NCI-H146 treated with DMSO at 0.1 percent for 48 hours (cell line): Measurements from ENCODE around the gene TESPA1.

Experiments used
- DNase-seq: peaks from one replicate; lab custom pipeline; 2025; ENCODE audit not compliant: unreplicated experiment; lab: John Stamatoyannopoulos, UW

Gene TESPA1, protein sequence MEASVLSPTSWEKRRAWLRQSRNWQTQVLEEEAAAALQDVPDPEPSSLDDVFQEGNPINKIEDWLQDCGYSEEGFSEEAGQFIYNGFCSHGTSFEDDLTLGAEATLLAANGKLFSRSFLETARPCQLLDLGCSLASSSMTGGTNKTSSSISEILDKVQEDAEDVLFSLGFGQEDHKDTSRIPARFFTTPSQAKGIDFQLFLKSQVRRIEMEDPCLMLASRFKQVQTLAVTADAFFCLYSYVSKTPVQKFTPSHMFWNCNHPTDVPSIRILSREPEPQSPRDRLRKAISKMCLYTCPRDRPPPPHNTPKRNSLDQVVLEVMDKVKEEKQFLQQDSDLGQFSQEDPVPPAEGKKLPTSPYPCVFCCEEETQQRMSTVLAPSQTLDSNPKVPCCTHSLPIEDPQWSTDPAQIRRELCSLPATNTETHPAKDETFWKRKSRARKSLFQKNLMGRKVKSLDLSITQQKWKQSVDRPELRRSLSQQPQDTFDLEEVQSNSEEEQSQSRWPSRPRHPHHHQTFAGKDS

DNA sequence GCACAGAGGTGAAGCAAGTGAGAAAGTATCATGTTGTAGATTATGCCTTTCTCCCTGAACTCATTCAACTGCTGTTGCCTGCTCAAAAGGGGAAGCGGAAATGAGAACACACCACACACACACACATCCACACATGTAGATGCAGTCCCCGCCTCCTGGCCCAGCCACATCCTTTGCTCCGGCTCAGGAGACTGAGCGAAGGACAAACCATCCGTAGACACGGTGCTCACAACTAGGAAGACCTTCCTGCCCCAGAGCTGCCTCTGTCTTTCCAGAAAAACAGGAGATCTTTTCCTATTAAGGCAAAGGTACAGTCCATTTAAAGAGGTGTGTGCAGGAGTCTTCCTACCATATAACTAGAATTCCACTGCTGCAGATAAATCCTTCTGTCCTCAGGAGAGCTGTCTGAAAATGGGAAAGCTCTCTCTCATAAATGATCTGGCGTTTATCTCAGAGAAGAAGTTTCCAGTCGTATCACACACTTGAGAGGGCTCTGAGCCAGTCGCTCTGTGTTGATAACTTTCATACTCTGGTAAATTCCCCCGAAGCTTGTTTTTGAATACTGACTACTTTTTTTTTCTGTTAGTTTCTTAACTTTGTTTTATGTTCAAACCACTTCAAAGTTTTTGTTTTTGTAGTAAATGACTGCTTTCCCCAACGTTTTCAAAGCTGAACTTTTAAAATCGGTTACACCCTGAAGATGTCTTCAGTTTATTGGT lies at the start of gene TESPA1:
Gene TESPA1 (minus strand): TSS at position 105 of the 719 bp plus-strand sequence. CDS start 10,200 bp downstream, outside the sequence.
- no peak for DNase-seq

DNA sequence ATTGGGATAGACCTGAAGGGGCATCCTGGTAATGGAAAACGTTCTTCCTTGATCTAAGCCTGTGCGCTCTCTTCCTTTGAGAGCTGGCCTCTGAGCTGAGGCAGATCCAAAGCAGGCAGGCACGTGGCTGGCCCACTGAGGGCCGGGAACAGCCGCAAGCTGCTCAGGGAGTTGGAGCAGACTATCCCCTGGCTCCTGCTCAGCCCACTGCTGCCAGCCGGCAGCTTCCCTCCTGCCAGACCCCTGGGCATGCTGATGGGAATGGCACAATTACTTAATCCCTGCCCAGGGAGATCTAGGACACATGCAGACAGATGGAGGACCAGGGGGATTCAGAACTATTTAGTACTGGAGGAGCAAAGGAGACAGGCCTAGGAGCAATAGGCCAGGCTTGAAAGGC lies 49.7 kb upstream of the TESPA1 start:
- no peak for DNase-seq

DNA sequence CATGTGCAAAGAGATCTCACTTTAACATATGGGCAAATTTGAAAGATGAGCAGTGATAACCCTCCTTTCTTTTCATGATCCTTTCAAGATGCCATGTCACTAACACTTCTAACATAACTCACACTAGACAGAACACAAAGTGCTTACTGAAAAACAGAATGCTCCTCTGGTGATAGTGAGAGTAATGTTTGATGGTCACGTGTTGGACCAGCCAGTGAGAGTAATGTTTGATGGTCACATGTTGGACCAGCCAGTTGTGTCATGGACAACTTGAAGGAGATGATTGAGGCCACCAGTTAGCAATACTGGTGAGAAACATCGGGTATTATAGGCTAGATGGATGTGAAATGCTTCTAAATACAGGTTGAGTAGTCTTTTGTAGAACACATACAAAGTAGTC lies 40.9 kb upstream of the TESPA1 start:
- DNase-seq, result no peak

DNA sequence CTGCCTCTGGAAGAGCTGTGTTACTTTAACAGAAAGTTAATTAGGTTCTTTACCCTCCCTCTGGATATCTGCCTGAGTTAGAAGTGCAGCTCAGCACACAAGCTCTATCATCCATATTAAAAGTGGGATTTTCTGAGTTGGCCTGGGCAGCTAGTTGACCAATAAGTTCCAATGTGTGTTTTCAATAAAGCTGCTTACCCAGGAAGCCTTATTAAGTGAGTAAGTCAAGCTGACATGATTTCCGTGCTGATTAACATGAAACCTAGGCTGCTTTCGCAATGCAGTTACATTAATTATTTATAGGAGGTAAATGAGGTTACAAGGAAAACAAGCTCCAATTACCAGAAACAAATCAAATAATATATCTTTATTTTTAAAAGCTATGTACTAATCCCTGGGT lies 40.0 kb upstream of the TESPA1 start:
- DNase-seq, result no peak

DNA sequence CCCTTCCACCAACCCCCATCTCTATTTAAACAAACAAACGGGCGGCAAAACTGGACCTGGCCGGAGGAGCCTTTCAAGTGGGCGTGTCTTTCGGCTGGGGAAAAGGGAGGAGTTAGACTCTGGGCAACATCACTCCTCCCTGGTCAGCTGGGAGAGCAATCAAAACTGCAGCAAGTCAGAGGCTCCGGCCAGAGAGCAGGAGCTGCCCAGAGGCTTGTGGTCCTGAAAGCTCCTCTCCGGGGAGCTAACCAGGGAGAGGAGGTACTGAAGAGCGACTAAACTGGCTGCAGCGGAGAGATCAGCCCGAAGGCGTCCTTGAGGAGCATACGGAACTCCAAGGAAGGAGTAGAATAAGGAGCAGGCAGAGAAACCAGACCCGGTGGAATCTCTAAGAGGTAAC lies 35.2 kb upstream of the TESPA1 start, which contains the start of gene NEUROD4:
Gene NEUROD4 (plus strand): TSS at position 191 of the 400 bp plus-strand sequence. CDS start 6,466 bp downstream, outside the sequence.
- DNase-seq, result no peak

DNA sequence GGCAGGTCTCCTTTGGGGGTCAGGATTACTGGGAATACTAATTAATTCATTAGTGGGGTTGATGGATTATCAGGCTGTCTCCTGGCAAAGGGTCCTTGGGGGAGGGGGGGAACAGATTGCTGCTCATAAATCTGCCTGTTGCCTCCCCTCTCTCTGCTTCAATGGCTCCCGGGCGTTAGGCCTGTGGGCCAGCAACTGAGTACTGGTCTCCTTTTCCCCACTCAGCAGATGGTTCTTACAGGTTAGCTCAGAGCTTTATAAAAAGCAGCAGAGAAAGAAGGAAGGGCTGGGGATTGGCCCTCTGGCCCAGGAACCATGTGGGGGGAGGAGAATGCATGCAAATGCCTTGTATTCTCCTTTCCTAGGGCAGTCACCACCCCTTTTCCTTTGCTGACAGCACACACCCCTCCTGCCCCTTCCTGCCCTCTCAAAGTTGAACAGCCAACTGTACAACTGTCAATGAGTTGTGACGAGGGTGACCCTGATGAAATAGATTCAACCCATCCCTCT lies 32.9 kb upstream of the TESPA1 start:
- no peak for DNase-seq

DNA sequence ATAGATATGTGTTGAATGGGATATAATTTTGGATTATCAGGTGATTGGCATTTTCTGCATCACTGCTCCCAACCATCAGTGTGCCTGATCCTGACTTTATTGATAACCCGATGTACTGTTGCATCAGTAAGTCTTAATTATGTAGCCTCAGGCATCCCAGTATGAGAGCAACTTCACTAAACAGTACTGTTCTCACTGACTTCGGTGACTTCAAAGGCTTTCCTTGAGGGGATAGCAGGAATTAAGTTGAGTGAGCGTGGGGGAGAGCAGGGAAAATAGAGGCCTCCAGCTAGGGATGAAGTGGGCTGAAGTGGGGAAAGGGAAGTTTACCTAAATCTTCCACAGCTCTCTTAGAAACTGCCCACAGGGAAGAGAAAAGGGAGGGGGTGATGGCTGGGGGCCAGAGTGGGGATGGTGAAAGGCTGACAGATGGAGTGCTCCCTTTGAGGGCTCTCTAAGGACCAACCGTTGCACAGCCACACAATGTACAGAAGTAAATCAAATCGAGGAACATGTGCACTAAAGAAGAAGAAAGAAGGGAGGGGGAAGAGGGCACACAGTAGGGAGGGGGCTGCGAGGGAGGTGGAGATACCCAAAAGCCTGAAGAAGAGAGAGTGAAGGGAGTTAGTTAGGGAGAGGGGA lies 24.5 kb upstream of the TESPA1 start:
- no peak for DNase-seq

DNA sequence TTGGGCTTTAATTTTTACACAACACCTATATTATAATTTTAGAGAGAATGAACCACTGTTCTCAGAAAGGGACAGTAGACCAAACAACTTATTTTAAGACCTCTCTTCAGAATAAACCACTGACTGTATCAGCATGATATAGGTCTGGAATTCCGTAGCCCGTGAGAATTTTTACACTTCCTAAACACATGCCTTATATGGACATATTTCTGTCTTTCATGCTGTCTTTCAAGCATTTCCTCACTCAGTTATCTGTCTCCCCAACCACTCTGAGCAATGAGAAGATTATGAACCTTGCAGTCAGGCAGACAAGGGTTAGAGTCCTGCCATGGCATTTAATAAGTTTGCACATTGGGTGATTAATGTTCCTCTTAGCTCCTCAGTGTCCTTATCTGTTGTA lies 17.8 kb upstream of the TESPA1 start:
- DNase-seq, result no peak

DNA sequence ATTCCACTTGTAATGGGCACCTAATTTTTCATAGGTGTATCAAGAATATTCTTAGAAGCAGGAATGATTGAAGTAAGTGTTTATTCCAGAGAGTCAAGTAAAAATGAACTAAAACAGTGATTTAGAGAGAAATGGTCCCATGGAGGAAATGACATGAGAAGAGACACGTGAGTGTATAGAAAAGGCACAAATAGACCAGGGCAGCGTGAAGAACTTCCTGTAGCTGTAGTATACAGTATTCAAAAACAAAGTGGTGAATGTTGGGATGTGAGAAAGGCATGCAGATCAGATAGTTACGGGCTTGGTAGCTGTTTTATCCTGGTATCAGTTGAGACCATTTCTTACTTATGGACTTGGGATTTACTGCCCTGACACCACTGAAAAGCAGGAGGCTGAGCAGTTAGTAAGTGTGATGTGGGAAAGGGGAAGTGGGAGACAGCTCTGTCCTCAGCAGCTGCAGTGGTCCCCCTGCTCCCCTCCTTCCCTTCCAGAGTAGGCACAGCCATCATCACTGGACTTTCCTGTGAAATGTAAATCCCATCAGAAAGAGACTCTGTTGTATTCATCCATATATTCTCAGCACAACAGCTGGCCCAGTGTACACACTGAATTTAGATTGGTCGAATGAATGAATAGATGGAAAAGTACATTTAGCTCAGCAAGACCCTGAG lies 16.8 kb upstream of the TESPA1 start:
- no peak for DNase-seq

DNA sequence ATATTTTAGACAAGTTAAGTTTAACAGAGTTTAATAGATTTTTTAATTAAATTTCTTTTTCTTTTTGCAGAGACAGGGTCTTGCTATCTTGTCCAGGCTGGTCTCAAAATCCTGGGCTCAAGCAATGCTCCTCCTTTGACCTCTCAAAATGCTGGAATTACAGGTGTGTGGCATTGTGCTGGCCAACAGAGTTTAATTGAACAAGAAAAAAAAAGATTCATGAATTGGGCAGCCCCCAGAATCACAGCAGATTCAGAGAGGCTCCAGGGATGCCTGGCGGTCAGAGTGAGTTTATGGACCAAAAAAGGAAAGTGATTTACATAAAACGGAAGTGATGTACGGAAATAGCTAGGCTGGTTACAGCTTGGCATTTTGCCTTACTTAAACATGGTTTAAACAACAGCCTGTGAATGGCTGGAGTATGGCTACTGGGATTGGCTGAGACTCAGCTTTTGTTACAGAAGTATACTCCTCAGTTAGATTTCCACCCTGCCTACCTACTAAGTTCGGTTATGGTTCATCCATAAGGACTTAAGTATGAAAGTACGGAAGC lies 14.5 kb upstream of the TESPA1 start:
- DNase-seq, result no peak

DNA sequence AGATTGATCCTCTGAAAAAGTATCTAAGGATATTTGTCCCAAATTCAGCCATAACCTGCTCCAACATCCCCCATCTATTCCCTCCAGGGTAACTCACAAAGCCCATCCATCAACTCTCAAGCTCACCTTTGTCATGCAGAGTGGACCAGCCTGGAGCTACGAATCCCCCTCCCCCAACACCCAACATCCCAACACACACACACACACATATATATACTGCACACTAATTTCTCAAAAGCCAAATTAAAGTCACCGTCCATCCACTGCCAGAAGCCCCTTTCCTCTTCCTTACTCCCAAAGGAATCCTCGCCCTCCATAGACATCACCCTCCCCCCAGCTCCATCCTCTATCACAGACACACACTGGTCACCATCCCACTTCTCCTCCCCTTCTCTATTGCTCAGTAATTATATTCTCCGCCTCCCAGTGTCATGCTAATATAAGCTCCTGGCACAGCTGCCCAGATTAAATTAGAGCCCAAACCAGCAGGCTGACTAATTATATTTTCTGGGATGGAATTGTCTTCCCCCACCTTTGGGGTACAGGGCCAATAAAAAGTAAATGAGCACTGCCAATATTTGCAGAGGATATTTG lies 13.5 kb upstream of the TESPA1 start:
- DNase-seq, result no peak

DNA sequence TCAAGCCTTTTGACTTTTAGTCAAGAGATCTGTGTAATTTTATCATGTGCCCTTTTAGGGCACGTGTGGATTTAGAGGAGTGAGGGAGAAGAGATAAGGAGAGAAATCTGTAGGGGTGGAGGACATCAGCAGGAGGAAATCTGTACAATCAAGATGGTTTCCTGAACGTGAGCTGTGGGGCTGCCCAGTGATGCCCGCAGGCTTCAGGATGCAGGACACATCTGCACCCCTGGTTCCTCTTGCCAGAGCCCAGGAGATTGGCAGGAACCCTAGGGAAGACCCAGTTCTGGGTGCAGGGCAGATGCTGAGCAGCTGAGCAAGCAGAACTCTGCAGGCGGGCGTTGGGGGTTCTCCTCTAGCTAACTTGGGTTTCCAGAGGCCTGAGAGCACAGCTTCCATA lies 11.6 kb upstream of the TESPA1 start:
- no peak for DNase-seq

DNA sequence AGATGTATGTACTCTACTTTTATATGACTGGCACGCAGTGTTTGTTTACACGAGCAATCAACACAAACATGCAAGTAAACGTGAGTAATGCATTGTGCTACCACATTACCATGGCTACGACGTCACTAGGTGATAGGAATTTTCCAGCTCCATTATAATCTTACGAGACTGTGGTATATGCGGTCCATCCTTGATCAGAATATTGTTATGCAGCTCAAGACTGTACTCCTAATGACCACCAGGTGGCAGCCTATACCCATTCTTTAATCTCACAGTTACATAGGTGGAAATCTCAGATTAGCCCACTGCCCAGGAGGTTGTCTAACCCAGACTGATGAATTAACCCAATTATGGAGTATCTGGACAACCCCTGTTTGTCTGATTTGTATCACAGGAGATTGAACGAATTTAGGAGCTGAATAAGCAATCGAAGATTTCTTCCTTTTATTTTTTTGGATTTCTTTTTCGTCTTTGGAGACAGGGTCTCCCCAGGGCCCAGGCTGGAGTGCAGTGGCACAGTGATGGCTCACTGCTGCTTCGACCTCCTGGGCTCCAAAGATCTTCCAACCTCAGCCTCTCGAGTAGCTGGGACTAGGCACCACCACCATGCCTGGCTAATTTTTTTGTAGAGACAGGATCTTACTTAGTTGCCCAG lies 8.7 kb upstream of the TESPA1 start:
- DNase-seq, result peak; percentile 38

DNA sequence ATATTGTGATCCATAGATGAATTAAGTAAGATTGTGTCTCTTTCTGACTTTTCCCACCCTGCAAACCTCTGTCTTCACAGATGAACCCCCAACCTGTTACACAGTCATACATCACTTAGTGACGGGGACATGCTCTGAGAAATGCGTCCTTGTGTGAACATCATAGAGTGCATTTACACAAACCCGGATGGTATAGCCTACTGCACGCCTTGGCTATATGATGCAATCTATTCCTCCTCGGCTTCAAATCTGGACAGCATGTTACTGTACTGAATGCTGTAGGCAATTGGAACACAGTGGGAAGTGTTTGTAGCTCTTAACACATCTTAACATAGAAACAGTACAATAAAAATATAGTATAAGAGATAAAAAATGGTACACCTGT lies 7.4 kb upstream of the TESPA1 start:
- DNase-seq, result no peak

DNA sequence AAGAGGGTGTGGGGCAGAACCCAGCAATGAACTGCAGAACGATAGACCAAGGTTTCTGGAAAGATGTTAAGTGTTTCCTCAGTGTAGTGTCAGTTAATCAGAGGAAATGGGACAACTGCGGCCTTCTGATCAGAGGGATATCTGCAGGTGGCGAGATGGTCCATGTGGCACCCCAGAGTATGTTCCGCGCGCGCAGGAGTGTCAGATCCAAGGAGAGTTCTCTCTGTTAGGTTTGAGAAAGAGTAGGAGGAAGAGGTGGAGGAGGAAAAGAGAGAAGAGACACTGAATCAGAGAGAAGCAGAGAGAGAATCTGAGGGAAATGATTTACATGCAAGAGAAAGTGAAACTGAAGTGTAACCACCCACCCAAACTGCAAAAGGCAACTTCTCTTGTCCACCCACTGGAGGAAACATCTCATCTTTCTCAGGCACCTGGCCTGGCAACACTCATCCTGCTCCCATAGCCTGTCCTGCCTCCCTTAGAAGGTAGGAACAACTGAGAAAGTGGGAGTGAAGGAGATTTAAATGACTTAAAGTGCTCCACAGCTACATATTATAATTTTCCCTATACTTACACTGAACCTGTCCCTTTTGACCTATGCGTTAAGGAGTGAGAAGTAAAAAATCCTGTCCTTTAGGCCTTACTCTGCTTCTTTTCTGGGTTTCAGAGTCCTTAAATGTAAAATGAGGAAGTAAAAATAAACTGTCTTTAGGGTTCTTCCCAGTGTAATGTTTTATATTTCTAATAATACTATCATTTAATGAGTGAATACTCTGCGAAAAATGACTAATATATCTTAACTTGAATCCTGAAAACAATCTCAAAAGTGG lies 6.8 kb upstream of the TESPA1 start:
- DNase-seq, result no peak

DNA sequence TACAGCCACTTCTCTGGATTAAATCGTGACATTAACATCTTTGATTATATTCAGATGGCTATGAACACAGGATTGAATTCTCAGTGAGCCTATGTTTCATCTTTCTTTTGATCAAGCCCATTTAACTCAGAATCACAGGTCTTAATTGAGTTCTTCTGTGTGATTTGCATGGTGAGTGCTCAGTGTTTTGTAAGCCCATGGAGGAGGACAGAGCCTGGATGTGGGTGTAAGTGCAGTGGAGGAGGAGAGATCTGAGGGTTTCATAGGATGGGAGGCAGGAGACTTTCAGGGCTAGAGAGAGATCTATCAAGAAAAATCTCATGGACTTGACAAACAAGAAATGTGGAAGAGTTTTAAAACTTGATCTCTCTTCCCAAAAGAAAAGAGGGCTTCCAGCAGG lies 5.3 kb upstream of the TESPA1 start:
- DNase-seq, result no peak

DNA sequence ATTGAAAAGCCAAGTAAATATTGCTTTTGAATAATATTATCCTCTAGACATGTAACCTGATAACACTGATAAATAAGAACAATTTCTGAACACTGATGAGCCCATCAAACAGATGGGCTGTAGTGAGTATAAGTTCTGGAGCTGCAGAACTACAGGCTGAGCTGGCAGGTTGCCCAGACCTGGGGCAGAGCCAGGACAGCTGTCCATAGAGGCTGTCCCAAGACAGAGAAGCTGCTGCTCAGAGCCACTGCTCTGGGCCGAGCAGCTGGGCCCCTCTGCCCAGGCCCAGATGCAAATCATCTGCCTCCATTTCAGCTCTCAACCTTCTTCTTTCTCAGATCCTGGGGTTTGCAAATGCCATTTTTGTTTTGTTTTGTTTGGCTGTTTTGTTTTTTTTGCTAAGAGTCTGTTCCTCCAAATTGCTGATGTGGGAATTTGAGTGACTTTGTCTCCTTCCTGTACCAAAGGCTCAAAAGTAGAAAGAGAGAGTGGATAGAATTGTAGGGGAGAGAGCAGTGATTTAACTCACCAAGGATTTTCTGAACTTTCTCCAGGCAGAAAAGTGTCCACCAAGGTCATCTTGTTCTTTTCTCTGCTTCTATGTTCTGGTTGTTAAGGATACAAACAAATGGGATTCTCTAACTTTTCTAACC lies 4.0 kb upstream of the TESPA1 start:
- no peak for DNase-seq

DNA sequence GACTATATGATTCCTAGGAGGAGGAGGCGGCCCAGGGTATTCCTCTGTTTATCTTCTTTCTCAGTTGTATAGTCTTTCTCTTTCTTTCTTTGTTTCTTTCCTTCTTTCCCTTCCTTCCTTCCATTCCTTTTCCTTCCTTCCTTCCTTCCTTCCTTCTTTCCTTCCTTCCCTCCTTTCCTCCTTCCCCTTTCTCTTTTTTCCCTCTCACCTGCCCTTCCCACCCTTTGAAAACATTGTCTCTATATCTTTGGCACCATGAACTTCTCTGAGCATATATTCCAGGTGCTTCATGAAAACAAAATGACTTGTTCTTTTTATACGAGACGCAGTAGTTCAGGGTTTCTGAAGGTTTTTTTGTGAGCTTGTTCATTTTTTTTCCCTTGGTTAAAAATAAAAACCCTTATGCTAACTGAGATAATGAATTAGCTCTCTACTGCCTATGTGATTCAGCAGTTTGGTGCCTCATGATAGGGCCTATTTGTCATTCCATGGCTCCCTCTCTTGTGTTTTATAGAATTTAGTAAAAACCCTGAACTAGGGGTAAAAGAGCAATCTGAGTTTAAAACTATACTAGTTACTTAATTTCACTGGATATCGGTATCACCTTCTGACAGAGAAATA lies 3.2 kb upstream of the TESPA1 start:
- DNase-seq, result no peak
